Measurements from ENCODE around the gene CNIH4.
"Not testable (repeated sequence)": the region's sequence is repeated elsewhere in the genome, so short reads cannot be mapped to it uniquely, and the experiment has no call there.

CNIH4 gene

DNA sequence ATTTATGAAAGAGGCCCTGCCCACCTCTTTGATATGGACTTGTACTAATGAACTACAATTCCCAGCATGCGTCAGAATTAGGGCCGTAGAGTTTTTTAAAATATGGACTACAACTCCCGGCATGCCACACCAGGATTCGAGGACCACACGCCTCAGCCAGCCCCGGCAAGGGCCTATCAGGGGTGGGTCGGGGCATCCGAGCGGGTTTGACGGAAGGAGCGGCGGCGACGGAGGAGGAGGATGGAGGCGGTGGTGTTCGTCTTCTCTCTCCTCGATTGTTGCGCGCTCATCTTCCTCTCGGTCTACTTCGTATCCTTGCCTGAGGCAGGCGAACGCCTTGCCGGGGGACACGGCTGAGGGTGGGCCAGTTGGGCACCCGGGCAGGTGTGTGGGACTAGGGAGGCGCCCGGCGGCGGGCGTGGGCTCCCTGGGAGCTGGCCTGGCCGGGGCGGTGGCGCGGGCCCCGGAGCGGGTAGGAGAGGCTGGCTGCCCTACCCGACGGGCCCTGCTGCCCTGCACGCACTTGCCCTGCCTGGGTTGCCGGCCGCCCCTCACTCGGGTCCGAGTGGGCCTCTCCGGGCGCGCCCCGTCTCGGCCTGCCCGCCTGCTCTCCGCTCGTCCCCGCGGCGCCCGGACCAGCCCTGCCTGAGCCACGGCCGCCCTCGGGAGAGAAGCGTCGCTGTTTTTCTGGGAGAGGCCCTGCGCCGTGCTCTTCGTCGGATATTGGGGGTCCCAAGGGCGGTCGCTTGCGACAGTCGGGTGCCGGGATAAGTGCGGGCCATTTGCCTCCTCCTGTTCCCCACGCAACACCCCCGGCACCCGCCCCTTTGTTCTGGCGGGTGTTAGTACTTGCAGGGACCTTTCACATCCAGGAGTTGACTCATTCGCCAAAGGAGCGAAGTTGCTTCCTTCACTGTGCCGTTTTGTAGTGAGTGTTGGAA, at the start of gene CNIH4:
Gene CNIH4 (plus strand): TSS at position 195 of the 941 bp plus-strand sequence. CDS start 46 bp downstream, at position 241.
- DNase-seq: peak; percentile 95

DNA sequence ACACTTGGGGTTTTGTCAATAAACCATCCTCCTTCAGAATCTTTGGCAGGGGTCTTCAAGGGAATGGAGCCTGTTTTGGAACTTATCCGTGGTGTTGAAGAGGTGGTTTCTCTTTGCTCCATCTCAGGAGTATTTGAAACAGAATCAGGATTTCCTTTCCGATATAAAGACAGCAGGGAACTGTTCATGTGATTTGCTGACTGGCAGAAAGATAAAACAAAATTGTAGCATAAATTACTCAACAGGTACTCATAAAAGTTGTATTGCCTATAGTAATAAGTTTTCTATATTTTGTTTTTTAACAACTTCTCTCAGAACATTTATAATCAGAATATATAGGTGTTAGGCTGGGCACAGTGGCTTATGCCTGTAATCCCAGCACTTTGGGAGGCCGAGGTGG, 48.6 kb upstream of the CNIH4 start:
- no peak for DNase-seq

DNA sequence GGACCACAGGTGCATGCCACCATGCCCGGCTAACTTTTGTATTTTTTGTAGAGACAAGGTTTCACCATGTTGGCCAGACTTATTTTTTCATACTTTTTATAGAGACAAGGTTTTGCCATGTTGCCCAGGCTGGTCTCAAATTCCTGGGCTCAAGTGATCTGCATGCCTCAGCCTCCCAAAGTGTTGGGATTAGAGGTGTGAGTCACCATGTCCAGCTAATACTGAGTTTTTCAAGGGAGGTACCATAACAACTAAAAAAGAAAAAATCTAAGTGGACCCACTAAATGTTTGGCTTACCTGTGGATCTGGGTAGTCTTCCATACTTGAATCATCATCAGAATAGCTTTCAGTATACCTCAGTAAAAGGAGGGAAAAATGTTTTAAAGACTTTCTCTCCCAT, 45.2 kb upstream of the CNIH4 start:
- not testable (repeated sequence) for DNase-seq

DNA sequence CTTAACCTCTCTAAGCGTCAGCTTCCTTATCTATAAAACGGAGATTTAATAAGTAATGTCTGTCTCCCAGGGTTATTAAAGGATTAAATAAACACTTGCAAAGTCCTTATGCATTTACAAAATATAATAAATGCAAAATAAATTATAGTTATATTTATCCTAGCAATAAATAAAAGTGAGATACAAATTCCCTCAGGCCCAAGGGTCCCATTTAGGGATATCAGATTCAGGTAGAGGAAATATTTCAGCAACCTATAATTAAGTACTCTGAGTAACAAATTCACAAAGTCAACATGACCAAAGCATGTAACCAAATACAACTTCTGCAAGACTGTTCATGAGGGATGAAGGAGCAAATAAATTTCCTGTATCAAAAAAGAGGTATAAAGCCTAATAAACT, 44.7 kb upstream of the CNIH4 start:
- no peak for DNase-seq

DNA sequence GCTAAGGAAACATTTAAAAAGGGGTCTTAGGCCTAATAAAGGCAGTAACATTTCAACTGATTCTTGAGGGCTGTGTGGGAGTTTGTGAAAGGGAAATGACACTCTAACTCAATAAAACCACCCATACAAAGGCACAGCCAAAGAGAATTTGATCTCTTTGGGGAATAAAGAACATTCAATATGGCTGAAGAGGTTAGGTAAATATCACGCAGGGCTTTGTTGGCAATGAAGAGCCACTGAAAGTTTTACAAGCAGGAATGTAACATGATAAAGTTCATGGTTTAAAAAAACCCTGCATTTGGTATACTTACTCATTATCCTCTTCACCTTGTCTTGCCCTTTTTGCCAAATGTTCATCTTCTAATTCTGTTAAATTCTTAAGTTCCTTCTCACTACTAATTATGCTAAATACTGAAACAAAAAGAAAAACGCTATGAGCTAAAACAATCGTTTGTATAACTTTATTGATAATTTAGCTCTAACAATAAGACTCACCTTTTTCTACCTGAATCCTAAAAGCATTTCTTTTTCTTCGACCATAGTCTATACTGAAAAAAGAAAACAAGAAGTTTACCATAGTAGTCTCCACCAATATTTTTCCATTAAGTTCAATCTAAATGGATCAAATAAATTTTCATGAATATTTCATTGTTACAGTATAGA, 39.2 kb upstream of the CNIH4 start:
- no peak for DNase-seq

DNA sequence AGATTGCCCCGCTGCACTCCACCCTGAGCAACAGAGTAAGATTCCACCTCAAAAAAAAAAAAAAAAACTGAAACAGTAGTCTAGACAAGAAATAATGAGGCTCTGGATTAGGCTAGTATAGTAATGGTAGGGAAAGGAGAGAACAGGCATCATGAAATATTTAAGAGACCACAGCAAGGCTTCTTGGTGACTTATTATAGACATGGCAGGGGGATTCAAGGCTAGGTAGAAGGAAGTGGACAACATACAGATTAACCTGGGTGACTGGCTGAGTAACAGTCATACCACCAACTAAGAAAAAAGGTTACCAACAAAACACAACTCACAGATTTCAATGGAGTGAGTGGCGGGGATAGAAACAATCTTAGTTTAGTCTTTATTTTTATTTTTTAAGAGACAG, 35.0 kb upstream of the CNIH4 start:
- DNase-seq: no peak

DNA sequence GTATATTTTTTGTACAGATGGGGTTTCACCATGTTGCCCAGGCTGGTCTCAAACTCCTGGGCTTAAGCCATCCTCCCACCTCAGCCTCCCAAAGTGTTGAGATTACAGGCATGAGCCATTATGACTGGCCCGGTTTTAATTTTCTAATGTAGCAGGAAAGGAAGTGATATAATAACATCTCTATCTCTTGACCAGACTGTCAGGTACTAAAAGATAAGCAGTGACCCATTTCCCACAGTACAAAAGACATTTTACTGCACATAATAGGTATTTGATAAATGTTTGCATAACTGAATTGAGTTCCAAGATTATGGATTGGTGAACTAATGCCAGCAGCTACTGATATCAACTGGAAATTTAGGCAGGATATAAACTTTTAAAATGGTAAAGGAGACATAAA, 30.7 kb upstream of the CNIH4 start:
- no peak for DNase-seq

DNA sequence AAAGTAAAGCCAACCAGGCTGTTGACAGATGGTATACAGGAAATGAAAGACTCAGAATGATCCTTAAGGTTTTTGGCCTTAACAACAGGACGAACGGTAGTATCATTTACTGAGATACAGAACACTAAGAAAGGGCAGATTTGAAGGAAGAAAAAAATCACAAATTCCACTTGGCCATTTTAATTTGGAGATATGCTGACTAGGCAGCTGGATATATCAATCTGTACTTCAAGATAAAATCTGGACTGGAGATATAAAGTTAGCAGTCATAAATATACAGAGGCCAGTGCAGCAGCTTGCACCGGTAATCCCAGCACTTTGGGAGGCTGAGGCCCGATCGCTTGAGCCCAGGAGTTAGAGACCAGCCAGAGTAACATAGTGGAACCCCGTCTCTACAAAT, 28.0 kb upstream of the CNIH4 start:
- no peak for DNase-seq

DNA sequence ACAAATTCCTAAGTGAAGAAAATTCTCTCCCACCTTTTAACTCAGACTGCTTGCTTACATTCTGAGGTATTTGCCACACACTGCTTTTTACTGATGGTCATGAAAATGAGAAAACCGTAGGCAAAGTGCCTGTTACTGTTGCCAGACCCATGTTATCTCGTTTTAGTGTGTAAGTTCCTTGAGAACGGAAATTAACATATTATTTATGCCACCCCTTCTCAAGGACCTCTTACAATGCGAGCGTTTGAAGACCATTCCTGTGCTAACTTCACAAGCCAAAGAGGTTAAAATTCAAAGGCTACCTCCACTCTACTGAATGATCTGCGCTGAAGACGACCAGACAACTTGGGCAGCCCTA, 27.2 kb upstream of the CNIH4 start:
- no peak for DNase-seq

DNA sequence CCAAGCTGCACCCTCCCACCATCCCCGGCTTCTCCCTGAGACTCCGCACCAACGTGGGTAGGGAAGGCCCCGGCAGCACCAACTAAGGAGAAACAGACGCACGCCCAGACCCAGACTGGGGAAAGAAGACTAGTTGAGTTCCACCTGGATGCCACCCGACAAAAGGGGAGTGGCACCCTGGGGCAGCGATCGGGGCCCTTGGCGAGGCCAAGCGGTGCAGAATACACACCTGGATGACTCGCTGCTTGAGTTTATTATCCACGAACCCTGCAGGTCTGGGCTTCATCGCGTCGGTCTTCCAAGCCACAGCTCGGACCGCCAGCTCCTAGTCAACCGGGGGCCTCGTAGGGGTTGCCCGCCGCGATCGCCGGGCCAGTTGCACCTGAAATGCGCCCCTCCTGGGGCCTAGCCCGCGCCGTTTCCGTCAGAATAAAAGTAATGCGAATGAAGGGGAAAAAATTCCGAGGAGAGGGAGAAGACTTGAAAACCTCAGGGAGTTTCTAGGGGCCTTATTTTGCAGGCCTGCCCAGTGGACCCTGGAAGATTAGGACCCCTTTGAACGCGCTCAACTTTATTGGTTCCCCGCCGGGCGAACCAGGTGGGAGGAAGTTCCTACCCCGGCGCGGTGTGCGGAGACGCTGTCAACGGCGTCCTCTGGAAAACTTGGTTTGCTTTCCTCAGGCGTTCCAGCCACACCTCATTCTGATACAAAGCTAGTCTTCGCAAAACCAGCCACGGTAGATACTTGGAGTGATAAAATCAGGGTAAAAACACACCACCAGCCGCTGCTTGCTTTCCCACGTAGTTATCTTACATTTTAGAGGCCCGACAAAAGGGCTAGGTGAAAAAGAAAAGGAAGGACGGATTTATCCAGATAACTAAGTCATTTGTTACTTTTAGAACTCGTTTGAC, 26.6 kb upstream of the CNIH4 start, which contains the start of gene NVL:
Gene NVL (minus strand): TSS at position 331 of the 912 bp plus-strand sequence. CDS start 45 bp downstream, at position 286.
- peak; percentile 95 for DNase-seq

DNA sequence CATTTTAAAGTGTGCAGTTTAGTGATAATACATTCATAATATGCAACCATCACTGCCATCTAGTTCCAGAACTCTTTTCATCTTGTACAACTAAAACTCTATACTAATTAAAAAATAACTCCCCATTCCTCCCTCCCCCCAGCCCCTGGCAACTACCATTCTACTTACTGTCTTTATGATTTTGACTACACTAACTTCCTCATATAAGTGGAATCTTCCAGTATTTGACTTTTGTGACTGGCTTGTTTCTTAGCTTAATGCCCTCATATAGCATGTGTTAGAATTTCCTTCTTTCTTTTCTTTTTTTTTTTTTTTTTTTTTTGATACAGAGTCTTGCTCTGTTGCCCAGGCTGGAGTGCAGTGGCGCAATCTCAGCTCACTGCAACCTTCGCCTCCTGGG, 25.4 kb upstream of the CNIH4 start:
- DNase-seq: no peak

DNA sequence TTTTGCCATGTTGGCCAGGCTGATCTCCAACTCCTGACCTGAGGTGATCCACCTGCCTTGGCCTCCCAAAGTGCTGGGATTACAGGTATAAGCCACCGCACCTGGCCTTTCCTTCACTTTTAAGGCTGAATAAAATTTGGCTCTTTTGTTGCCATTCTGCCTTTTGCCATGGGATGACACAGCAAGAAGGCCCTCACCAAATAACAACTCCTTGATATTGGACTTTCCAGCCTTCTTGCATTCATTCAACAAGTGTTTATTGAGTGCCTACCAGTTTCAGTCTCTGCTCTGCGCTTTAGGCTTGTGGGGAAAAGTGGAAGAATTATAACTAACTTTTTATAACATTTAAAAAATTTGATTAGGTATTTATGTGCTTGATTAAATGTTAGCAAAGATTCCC, 24.9 kb upstream of the CNIH4 start:
- DNase-seq: no peak

DNA sequence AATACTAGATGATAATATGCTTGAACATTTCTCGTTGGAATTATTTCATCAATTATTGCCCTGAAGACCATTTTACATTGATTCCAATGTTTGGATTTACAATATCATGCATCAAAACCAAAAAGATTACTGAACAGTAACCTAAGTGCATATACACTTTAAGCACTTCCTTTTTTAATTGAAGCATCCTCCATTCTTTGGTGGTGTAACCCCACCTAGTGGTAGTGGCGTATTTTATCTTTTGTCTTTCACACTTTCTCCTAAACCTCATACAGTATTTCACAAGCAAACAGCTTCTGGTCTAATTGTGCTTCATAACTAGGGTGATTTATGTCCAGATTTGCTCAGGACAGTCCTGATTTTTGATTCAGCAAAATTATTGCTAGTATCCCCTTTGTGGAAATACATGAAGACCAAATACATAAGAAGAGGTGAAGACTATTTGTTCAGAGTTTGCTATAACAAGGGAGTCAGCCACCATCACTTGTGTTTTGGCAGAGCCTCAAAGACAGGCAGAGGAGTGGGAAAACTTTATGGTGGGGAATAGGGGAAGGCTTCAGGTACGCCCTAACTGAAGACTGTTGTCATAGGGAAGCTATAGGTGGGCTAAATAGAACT, 23.3 kb upstream of the CNIH4 start:
- peak; percentile 37 for DNase-seq

DNA sequence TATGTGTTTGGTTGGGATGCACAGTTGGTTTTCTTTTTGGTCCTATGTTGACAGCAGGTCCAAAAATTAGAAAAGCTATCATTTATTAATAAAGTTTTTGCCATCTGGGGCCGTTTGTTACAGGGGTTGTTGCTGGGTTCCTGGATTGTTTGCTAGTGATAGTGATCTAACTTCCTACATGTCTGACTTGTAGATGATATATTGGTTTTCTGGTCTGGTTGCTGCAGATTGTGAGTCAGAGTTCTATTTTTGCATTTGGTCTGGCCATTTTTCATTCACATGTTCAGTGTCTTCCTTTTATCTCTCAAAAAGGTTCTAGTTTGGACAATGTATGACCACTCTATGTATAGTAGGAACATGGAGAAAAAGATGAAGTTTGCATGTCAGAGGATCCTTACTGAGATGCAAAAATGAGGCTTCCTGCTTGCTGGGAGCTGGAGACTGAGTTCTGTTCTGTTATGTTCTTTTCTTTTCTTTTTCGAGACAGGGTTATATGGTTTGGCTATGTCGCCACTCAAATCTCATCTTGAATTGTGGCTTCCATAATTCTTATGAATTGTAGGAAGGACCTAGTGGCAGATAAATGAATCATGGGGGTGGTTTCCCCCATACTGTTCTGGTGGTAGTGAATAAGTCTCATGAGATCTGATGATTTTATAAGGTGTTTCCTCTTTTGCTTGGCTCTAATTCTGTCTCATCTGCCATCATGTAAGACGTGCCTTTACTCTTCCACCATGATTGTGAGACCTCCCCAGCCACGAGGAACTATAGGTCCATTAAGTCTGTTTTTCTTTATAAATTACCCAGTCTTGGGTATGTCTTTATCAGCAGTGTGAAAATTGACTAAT, 22.5 kb upstream of the CNIH4 start:
- DNase-seq: no peak

DNA sequence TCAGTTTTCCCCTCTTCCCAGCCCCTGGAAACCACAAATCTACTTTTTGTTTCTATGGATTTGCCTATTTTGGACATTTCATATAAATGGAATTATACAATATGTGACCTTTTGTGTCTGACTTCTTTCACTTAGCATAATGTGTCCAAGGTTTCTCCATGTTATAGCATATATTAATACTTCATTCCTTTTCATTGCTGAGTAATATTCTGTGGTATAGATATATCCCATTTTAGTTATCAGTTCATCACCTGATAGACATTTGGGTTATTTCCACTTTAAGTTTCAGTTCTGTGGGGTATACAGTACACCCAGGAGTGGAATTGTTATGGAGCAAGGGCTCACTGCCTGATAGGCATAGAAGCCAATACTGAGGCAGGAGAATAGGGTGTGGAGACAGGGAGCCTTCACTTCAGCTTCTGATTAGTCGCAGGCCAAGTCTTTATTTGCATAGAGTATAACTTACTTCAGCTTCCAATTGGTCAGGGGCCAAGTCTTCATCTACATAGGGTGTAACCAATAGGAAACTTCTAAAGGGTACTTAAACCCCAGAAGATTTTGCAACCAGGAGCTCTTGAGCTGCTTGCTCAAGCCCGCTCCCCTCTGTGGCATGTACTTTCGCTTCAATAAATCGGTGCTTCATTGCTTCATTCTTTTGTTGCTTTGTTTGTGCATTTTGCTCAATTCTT, 18.4 kb upstream of the CNIH4 start:
- DNase-seq: no peak

DNA sequence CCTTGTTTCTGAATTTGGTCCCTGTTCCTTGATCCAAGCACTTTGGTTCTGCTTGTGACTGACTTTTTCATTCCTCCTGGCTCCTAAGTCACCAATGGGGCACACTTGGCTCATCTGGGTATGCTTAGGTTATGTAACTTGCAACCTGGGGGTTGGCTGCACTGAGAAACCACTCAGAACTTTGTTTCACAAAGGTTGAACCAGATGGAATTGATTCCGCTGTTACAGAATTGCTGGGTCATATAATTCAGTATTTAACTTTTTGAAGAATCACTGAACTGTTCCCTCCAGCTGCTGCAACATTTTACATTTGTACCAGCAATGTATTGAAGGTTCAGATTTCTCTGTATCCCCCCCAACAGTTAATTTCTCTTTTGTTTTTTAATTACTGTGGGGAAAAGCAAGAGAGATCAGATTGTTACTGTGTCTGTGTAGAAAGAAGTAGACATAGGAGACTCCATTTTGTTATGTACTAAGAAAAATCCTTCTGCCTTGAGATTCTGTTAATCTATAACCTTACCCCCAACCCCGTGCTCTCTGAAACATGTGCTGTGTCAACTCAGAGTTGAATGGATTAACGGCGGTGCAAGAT, 17.1 kb upstream of the CNIH4 start:
- DNase-seq: no peak

DNA sequence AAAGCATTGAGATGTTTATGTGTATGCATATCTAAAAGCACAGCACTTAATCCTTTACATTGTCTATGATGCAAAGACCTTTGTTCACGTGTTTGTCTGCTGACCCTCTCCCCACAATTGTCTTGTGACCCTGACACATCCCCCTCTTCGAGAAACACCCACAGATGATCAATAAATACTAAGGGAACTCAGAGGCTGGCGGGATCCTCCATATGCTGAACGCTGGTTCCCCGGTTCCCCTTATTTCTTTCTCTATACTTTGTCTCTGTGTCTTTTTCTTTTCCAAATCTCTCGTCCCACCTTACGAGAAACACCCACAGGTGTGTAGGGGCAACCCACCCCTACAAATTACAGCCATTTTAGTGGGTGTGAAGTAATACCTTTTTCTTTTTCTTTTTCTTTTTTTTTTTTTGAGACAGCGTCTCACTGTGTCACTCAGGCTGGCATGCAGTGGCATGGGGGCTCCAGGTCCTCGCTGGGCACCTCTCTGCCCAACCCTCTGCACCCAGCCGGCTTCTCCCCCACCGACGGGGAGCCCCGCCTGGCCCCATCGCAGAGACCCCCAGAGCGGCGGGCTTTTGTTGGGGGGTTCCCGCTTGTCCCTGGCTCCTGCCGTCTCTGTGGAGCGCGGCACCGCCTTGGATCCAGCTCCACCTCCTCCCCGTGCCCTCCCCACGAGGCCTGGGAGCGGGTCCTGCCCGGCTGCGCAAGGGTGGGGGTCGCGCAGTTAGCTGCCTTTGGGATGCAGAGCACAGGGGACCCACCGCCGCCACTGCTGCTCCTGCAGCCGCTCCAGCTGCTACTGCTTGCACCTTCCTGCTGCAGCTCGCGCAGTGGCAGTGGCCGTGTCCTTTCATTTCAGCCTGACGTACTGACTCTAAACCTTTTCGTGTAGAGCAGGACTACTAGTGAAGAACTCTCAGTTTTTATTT, 16.0 kb upstream of the CNIH4 start:
- not testable (repeated sequence) for DNase-seq

DNA sequence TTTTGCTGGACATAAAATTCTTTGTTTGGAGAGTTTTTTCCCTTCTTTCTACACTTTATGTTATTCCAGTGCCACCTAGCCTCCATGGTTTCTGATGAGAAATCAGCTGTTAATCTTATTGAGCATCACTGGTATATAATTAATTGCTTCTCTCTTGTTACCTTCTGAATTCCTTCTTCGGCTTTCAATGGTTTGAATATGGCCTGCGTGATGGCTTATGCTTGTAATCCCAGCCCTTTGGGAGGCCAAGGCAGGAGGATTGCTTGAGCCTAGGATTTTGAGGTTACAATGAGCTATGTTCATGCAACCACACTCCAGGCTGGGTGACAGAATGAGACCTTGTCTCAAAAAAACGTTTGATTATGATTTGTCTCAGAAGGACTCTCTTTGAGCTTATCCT, 13.0 kb upstream of the CNIH4 start:
- no peak for DNase-seq

DNA sequence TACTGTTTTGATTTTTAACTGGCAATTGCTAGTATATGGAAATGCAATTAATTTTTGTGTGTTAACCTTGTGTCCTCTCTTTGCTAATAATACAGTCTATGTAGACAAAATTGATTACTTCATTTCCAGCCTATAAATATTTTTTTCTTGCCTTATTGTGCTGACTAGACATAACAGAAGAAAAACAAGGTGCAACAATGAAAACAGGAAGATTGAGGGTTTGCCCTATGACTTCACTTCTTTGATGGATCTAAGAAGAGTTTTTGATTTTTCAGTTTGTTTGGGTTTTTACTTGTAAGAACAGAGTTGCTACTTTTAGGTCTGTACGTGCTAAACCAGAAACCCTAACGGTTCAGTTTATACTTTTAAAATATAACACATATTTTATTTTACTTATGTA, 8.5 kb upstream of the CNIH4 start:
- DNase-seq: no peak

DNA sequence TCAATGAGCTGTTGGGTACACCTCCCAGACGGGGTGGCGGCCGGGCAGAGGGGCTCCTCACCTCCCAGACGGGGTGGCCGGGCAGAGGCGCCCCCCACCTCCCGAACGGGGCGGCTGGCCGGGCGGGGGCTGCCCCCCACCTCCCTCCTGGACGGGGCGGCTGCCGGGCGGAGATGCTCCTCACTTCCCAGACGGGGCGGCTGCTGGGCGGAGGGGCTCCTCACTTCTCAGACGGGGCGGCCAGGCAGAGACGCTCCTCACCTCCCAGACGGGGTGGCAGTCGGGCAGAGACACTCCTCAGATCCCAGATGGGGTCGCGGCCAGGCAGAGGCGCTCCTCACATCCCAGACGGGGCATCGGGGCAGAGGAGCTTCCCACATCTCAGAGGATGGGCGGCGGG, 7.0 kb upstream of the CNIH4 start:
- not testable (repeated sequence) for DNase-seq
